ENCODE results near the gene KLHDC7A.

- TF ChIP-seq CTCF (conservative IDR thresholded peaks at IDR 0.05; ENCODE audit: low read depth, low read length): no peak
- no peak for TF ChIP-seq EZH2 (IDR thresholded peaks at IDR 0.05; ENCODE audit: borderline replicate concordance, low read depth, low read length, poor library complexity, severe bottlenecking)
Observed at GRCh38 chr1:18479454-18479853, 1.3 kb upstream of the KLHDC7A start.

Measured in A673 (cell line).